ENCODE data around the gene VARS1.
A peak's percentile ranks its signal among the peaks of the same experiment; 100 is the strongest.
"Not testable (repeated sequence)": the region's sequence is repeated elsewhere in the genome, so short reads cannot be mapped to it uniquely, and the experiment has no call there.

Gene VARS1

DNA sequence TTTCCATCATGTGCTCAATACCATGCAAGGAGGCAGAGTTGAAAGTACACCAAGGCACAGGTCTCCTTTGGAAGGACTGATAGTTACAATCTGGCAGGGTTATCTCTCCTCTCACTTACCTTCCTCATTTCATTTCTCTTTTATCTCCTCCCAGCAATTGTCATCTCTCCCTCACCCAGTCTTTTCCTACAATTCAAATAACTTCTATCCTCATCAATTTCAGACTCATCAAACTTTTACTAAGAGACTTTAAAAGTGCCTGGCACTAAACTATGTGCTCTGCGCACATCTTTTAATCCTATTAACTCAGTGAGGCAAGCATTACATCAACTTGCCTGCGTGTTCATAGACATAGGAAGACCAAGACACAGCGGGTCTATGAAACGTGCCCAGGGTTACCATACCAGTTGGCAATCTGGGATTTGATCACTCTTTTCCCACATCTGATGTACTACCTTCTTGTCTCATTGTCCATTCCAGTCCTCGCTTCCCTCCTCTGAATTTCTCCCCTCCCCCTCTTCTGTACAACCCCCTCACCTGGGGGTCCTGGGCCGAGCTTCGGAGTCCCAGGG, 1.2 kb downstream of the VARS1 start:
- DNase-seq (ENCODE audit: low read depth) = no peak

DNA sequence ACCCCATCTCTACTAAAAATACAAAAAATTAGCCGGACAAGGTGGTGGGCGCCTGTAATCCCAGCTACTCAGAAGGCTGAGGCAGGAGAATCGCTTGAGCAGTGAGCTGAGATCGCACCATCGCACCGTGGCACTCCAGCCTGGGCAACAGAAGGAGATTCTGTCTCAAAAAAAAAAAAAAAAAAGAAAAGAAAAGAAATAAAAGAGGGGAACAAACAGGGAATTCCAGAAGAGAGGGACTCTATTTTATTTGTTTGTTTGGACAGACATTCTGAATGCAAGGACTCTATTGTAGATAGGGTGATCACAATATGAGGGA, 1.7 kb downstream of the VARS1 start:
- DNase-seq (ENCODE audit: low read depth) = not testable (repeated sequence)

- DNase-seq (ENCODE audit: low read depth) = no peak
These were observed 2.8 kb downstream of the VARS1 start for GRCh38 chr6:31792761-31793171.

DNA sequence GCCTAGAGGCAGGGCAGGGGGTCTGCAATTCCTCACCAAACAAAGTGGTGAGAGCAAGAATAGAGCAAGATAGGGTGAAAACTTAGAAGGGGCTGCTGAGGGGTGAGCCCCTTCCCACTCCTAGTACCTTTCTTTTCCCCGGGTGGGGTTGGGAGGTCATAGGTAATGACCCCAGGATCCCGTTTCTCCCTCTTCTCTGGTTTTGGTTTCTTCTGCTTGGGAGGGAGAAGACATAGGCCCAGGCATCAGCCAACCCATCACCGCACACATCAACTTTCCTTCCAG, 3.5 kb downstream of the VARS1 start:
- DNase-seq (ENCODE audit: low read depth) = no peak

GRCh38 chr6:31791324-31792089, 4.0 kb downstream of the VARS1 start:
- DNase-seq (ENCODE audit: low read depth) = no peak

DNA sequence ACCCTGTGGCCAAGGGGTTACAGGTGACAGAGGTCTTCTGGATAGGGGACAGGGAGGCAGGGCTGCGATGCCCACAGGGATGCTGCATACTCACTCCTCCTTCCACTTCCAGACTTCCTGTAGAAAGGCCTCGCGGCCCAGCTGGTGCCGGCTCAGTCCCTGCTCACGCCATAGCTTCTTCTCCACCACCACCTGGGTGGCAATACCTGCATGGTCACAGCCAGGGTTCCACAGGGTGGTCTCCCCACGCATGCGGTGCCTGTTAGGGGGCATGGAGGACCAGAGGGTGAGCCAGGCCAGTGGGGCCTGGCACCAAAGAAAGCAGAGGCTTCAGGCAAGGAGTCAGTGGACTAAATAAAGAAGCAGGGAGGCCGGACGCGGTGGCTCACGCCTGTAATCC, 10.1 kb downstream of the VARS1 start:
- DNase-seq (ENCODE audit: low read depth) = no peak

- no peak for DNase-seq (ENCODE audit: low read depth)
These were observed 11.2 kb downstream of the VARS1 start for GRCh38 chr6:31784098-31784925.

GRCh38 chr6:31782126-31782855, 13.3 kb downstream of the VARS1 start:
- no peak for DNase-seq (ENCODE audit: low read depth)

GRCh38 chr6:31781244-31782125, 14.1 kb downstream of the VARS1 start:
- DNase-seq (ENCODE audit: low read depth) = no peak

- no peak for DNase-seq (ENCODE audit: low read depth)
These were observed 14.9 kb downstream of the VARS1 start for GRCh38 chr6:31780507-31781243.

GRCh38 chr6:31779908-31780307, 15.6 kb downstream of the VARS1 start:
- DNase-seq (ENCODE audit: low read depth) = no peak

- no peak for DNase-seq (ENCODE audit: low read depth)
These were observed 16.3 kb downstream of the VARS1 start for GRCh38 chr6:31778999-31779885.

- DNase-seq (ENCODE audit: low read depth) = no peak
These were observed 17.4 kb downstream of the VARS1 start for GRCh38 chr6:31778193-31778592.

DNA sequence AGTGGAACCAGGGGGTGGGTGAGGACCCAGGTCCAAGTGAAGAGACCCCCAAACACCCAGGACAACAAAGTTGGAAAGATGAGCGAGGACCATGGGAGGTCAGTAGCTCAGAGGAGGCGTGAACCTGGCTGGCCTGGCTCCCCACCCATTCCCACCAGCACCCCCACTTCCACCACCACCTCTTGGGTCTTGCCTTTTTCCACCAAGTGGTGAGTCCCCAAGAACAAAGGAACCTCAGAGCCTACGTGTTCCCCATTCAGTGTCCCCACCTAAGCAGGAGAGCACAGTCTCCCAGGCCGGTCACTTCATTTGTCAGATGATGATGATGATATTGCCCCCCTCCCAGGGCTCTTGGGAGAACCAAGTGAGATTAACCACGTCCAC, 17.9 kb downstream of the VARS1 start:
- no peak for DNase-seq (ENCODE audit: low read depth)

GRCh38 chr6:31776989-31777666, 18.4 kb downstream of the VARS1 start, which contains the start of gene VWA7:
TSS of gene VWA7 (minus strand) at chr6:31777328. CDS start at chr6:31776779, 549 bp downstream.
- peak; percentile 83 for DNase-seq (ENCODE audit: low read depth)

DNA sequence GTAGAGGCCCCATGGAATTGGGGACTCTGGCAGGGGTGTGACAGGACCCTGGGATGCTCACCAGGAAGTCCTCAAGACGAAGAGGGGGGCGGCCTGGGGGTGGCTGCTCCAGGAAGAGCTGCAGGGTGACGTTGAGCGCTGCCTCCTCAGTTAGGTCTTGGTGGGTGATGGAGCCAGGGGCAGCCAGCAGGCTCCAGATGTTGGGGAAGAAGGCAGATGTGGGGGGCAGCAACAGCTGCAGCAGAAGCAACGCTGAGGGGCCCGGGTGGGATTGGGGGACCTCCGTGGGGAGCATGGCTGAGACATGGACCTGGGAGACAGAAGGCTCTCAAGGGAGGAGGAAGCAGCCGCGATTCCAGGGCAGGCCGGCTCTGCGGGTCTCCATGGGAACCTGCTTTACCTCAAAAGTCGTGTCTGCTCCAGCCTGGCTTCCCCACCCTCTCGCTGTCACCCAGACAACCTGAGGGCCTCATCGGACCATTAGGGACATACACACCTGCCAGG, 19.0 kb downstream of the VARS1 start:
- DNase-seq (ENCODE audit: low read depth) = no peak

DNA sequence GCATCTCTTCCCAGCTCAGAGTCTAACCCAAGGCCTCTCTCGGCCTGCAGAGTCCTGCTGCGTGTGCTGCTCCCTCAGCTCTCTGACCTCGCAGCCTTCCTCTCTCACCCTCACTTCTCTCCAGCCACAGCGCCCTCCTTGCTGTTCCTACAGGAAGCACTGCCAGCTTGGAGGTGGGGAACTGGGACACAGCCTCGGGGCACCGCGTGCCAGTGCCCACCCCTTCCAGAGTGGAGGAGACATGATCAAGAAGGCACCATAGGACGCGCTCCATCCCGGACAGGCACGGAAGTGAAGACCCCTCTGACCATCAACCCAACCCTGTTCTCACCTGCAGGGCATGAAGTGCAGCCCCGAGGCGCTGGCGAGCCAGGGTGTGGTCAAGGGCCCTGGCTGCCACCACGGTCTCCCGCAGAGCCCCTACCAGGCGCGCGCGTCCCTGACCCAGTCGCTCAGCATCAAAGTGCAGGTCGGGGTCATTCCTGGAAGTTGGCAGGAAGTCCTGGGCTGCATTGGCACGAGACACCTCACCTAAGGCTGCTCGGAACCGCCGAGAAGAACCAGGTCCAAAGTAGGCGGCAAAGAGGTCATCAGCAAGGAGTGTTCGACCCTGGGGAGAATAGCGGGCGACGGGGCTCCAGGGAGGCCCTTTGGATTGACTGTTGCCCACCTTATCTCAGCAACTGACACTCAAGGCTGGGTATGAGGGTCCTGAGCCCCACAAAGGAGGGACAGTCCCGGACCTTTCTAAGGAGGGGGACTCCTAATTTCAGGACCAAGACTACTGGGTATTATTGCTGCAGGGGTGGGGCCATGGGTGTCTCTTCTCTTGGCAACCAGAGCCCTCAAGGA, 19.7 kb downstream of the VARS1 start:
- no peak for DNase-seq (ENCODE audit: low read depth)

GRCh38 chr6:31775184-31775583, 20.4 kb downstream of the VARS1 start:
- DNase-seq (ENCODE audit: low read depth) = no peak
